Caco-2 (cell line): Measurements from ENCODE around the gene GLP1R. TPM values are rescaled to one million over a fixed set of nuclear protein-coding genes. Genes with fewer than 3 reads are reported as not detected.
A peak's percentile ranks its signal among the peaks of the same experiment; 100 is the strongest.

Experiments used
- BruUV-seq: library from RNA; stranded (reverse); fragments of 400-500 nt; replicated peaks from 2 replicates; lab custom pipeline; 2021; lab: Mats Ljungman, UMichigan
- CTCF ChIA-PET: fragments of 300-600 bp; sonication (Branson Sonifier 250); formaldehyde crosslinking; loops from one replicate; lab custom pipeline; 2022; ENCODE audit warnings: antibody characterized with exemption; lab: Charles Lee
- POLR2A ChIA-PET: fragments of 300-600 bp; sonication (Branson Sonifier 250); formaldehyde crosslinking; loops from one replicate; lab custom pipeline; 2022; ENCODE audit warnings: antibody characterized with exemption; lab: Charles Lee
- DNase-seq, 2 experiments: peaks; one replicate each; pipeline versions ENCODE4 v3.0.0 to v3.0.0-alpha.2; 2020 to 2022
- H3K27me3 ChIP-seq: replicated peaks from 2 replicates; pipeline ENCODE4 v1.6.0; 2011; ENCODE audit warnings: low read length; ENCODE audit not compliant: control insufficient read depth, insufficient read depth
- H3K36me3 ChIP-seq: 2 replicates; pipeline ENCODE4 v1.5.1; 2011; ENCODE audit warnings: low read length; ENCODE audit not compliant: control insufficient read depth, insufficient read depth
- H3K4me1 ChIP-seq: fragments of 250-450 bp; sonication (Bioruptor Pico); 2 replicates; pipeline ENCODE4 v1.5.1; 2020; ENCODE audit warnings: mild to moderate bottlenecking
- H3K4me3 ChIP-seq: 2 replicates; pipeline ENCODE4 v1.5.1; 2011; ENCODE audit warnings: low read depth, mild to moderate bottlenecking, control low read depth, low read length
- H3K9me3 ChIP-seq: fragments of 250-450 bp; sonication (Bioruptor Pico); 2 replicates; pipeline ENCODE4 v1.5.1; 2020; ENCODE audit warnings: mild to moderate bottlenecking, moderate library complexity
- H3K27ac Mint-ChIP-seq: one replicate; pipeline ENCODE4 v1.8.0; 2022; ENCODE audit warnings: mixed read lengths; ENCODE audit not compliant: unreplicated experiment
- H3K27me3 Mint-ChIP-seq: one replicate; pipeline ENCODE4 v1.8.0; 2022; ENCODE audit warnings: mixed read lengths; ENCODE audit not compliant: insufficient read depth, unreplicated experiment
- H3K36me3 Mint-ChIP-seq: one replicate; pipeline ENCODE4 v1.8.0; 2022; ENCODE audit warnings: mild to moderate bottlenecking, mixed read lengths; ENCODE audit not compliant: insufficient read depth, unreplicated experiment
- H3K4me1 Mint-ChIP-seq: one replicate; pipeline ENCODE4 v1.8.0; 2022; ENCODE audit warnings: low read depth, mixed read lengths; ENCODE audit not compliant: unreplicated experiment
- H3K4me3 Mint-ChIP-seq: one replicate; pipeline ENCODE4 v1.8.0; 2022; ENCODE audit warnings: mild to moderate bottlenecking, moderate library complexity, mixed read lengths; ENCODE audit not compliant: unreplicated experiment
- H3K9me3 Mint-ChIP-seq: one replicate; pipeline ENCODE4 v1.8.0; 2022; ENCODE audit warnings: mixed read lengths; ENCODE audit not compliant: unreplicated experiment
- CTCF ChIP-seq, 2 experiments: fragments of 200-600 bp in 1 of 2; IDR thresholded peaks; 1 replicate in 1 of 2; 2 replicates in 1 of 2; pipeline versions ENCODE4 v1.5.1 to v1.8.0; 2011 to 2022; ENCODE audit warnings: antibody characterized with exemption in 1 of 2, control low read depth in 1 of 2, inconsistent platforms in 1 of 2, low read depth in 1 of 2, low read length in 1 of 2, mild to moderate bottlenecking in 1 of 2, moderate library complexity in 1 of 2; ENCODE audit not compliant: insufficient read depth in 1 of 2, severe bottlenecking in 1 of 2, unreplicated experiment in 1 of 2
- intact Hi-C: fragments of 100-400 bp; cut with micrococcal nuclease; formaldehyde crosslinking; loops from one replicate; pipeline ENCODE4 v1.10.0; 2022; ENCODE audit not compliant: unreplicated experiment
- total RNA-seq: library from RNA; stranded (reverse); gene quantifications from 2 replicates; pipeline ENCODE4 v1.2.3, GENCODE V29; 2022

The GLP1R gene
- total RNA-seq, 1 experiment from 2014 or later: not detected

- Mint-ChIP-seq H3K27me3 (no peaks in the 10 kb centered on the region), H3K27ac (peak overlapping the region; percentile 88), H3K4me3 (peak overlapping the region; percentile 85), H3K4me1 (peaks cover 13% of the 10 kb centered on the region), H3K36me3 (peaks cover 7% of the 10 kb centered on the region), H3K9me3 (no peaks in the 10 kb centered on the region)
- Histone ChIP-seq H3K4me3 (peak overlapping the region; percentile 68), H3K9me3 (no peaks in the 10 kb centered on the region), H3K36me3 (no peaks in the 10 kb centered on the region), H3K27me3 (no peaks in the 10 kb centered on the region), H3K4me1 (peaks cover 11% of the 10 kb centered on the region)
- no TSS peak for BruUV-seq
- intact Hi-C loops: no loop called here
- no peak for TF ChIP-seq CTCF (IDR thresholded peaks at IDR 0.05; ENCODE audit: insufficient read depth in 1 of 2, low read depth in 1 of 2, low read length in 1 of 2, severe bottlenecking in 1 of 2, unreplicated experiment in 1 of 2)
- ChIA-PET POLR2A (interaction anchor here (0.7 to 1.0 kb wide), 4 partner anchors 12 to 138 kb away, joined by 3 to 5 read pairs (median 4); no protein-coding TSS in a partner anchor), CTCF (interaction anchor here (0.8 to 2.3 kb wide), 3 partner anchors 9 to 26 kb away, joined by 3 to 11 read pairs (median 3); no protein-coding TSS in a partner anchor)
- DNase-seq: no peak
Measured at GRCh38 chr6:39114388-39114703, 65.8 kb downstream of the GLP1R start.

- no peak for TF ChIP-seq CTCF (IDR thresholded peaks at IDR 0.05; ENCODE audit: insufficient read depth in 1 of 2, low read depth in 1 of 2, low read length in 1 of 2, severe bottlenecking in 1 of 2, unreplicated experiment in 1 of 2)
- Histone ChIP-seq H3K4me1 (peaks cover 11% of the 10 kb centered on the region), H3K27me3 (no peaks in the 10 kb centered on the region), H3K9me3 (no peaks in the 10 kb centered on the region), H3K36me3 (no peaks in the 10 kb centered on the region), H3K4me3 (peak within 1 kb of the TSS; percentile 68)
- H3K4me3 Mint-ChIP-seq: peak within 1 kb of the TSS; percentile 85
- H3K4me1 Mint-ChIP-seq: peaks cover 13% of the 10 kb centered on the region
- ChIA-PET CTCF (interaction anchor here (0.6 to 2.3 kb wide), 6 partner anchors 8 to 88 kb away, joined by 3 to 11 read pairs (median 3); no protein-coding TSS in a partner anchor), POLR2A (interaction anchor here (0.7 to 1.0 kb wide), 4 partner anchors 13 to 139 kb away, joined by 3 to 5 read pairs (median 4); no protein-coding TSS in a partner anchor)
- no peaks in the 10 kb centered on the region for H3K9me3 Mint-ChIP-seq
- peaks cover 7% of the 10 kb centered on the region for H3K36me3 Mint-ChIP-seq
- DNase-seq: peak; percentile 90 to 94
- H3K27ac Mint-ChIP-seq: peak within 1 kb of the TSS; percentile 88
- no peaks in the 10 kb centered on the region for H3K27me3 Mint-ChIP-seq
- TSS peak; percentile 49 for BruUV-seq
- intact Hi-C loops: no loop called here
Measured at GRCh38 chr6:39114704-39115599, 66.4 kb downstream of the GLP1R start, which contains the start of gene SAYSD1. TSS of gene SAYSD1 (minus strand) at chr6:39115186. CDS start at chr6:39115089, 97 bp downstream.

GRCh38 chr6:39118921-39119320, 70.3 kb downstream of the GLP1R start:
- ChIA-PET CTCF (no interaction called here), POLR2A (no interaction called here)
- no peak for DNase-seq
- no TSS peak for BruUV-seq
- Mint-ChIP-seq H3K4me3 (no peak overlapping the region), H3K27ac (no peak overlapping the region), H3K36me3 (no peaks in the 10 kb centered on the region), H3K27me3 (no peaks in the 10 kb centered on the region), H3K4me1 (peaks cover 13% of the 10 kb centered on the region), H3K9me3 (no peaks in the 10 kb centered on the region)
- TF ChIP-seq CTCF (IDR thresholded peaks at IDR 0.05; ENCODE audit: insufficient read depth in 1 of 2, low read depth in 1 of 2, low read length in 1 of 2, severe bottlenecking in 1 of 2, unreplicated experiment in 1 of 2): no peak
- intact Hi-C loops: no loop called here
- Histone ChIP-seq H3K4me3 (no peak overlapping the region), H3K27me3 (no peaks in the 10 kb centered on the region), H3K36me3 (no peaks in the 10 kb centered on the region), H3K9me3 (no peaks in the 10 kb centered on the region), H3K4me1 (peaks cover 10% of the 10 kb centered on the region)
